ENCODE results near the gene MAP1S.

Gene MAP1S

DNA sequence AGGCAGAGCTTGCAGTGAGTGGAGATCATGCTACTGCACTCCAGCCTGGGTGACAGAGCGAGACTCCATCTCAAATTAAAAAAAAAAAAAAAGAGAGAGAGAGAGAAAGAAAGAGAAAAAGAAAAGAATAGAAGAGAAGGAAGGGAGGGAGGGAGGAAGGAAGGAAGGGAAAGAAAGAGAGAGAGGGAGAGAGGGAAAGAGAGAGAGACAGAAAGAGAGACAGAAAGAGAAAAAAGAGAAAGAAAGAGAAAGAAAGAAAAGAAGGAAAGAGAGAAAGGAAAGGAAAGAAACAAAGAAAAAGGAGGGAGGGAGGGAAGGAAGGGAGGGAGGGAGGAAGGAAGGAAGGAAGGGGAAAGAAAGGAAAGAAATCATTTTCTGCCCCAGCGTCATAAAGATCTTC, 24.1 kb upstream of the MAP1S start:
- no peaks in the 10 kb centered on the region for H3K4me1 ChIP-seq (ENCODE audit: insufficient read depth, low read length)
- H3K9me3 ChIP-seq (ENCODE audit: low read length): no peaks in the 10 kb centered on the region
- no peak overlapping the region for H3K27ac ChIP-seq (ENCODE audit: low read depth, low read length)
- H3K9ac ChIP-seq (ENCODE audit: low read length): no peak overlapping the region
- H3K4me3 ChIP-seq (ENCODE audit: low read depth in 1 of 2, low read length in 2 of 2): no peak overlapping the region
- H3K36me3 ChIP-seq (ENCODE audit: insufficient read depth, low read length): no peaks in the 10 kb centered on the region
- H3K27me3 ChIP-seq (ENCODE audit: control insufficient read depth in 1 of 2, insufficient read depth in 2 of 2, low read length in 2 of 2): peaks cover 0 to 5% of the 10 kb centered on the region in 2 donors

GRCh38 chr19:17703824-17704463, 15.3 kb upstream of the MAP1S start:
- Histone ChIP-seq H3K9me3 (ENCODE audit: low read length) (no peaks in the 10 kb centered on the region), H3K9ac (ENCODE audit: low read length) (no peak overlapping the region), H3K36me3 (ENCODE audit: insufficient read depth, low read length) (no peaks in the 10 kb centered on the region), H3K27me3 (ENCODE audit: control insufficient read depth in 1 of 2, insufficient read depth in 2 of 2, low read length in 2 of 2) (peaks cover 0 to 2% of the 10 kb centered on the region in 2 donors), H3K4me1 (ENCODE audit: insufficient read depth, low read length) (no peaks in the 10 kb centered on the region), H3K27ac (ENCODE audit: low read depth, low read length) (no peak overlapping the region), H3K4me3 (ENCODE audit: low read depth in 1 of 2, low read length in 2 of 2) (no peak overlapping the region)

DNA sequence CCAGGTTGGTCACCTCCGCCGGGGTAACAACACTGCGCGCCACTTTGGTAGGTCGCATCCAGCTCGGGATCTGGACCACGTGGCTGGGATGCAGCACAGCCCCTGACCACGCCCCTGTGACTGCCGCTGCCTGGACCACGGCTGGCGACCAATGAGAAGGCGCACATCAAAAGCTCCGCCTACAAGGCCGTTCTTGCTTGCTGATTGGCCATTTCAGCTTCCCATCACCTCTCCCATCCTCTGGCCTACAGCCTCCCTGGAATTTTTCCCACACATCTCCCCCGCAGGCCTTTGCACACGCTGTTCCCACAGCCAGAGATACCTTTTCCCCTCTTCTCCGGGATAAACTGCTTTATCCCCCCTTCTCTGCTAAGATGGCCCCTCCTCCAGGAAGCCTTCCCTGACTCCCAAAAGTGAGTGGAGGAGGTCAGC, 12.5 kb upstream of the MAP1S start:
- no peak overlapping the region for H3K9ac ChIP-seq (ENCODE audit: low read length)
- H3K9me3 ChIP-seq (ENCODE audit: low read length): no peaks in the 10 kb centered on the region
- no peaks in the 10 kb centered on the region for H3K4me1 ChIP-seq (ENCODE audit: insufficient read depth, low read length)
- H3K27me3 ChIP-seq (ENCODE audit: control insufficient read depth in 1 of 2, insufficient read depth in 2 of 2, low read length in 2 of 2): no peaks in the 10 kb centered on the region
- no peaks in the 10 kb centered on the region for H3K36me3 ChIP-seq (ENCODE audit: insufficient read depth, low read length)
- H3K4me3 ChIP-seq (ENCODE audit: low read depth in 1 of 2, low read length in 2 of 2): no peak overlapping the region
- H3K27ac ChIP-seq (ENCODE audit: low read depth, low read length): no peak overlapping the region

DNA sequence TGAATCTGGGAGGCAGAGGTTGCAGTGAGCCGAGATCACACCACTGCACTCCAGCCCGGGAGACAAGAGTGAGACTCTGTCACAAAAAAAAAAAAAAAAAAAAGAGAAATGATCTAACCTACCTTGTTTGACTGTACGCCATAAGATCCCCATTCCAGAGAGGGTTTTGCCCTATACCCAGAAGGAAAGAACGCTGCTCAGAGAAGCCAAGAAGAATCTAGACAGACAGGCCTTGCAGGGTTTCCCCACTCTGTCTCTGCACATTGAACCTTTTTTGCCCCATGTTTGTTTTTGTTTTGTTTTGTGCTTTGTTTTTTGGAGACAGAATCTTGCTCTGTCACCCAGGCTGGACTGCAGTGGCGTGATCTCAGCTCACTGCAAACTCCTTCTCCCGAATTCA, 7.4 kb upstream of the MAP1S start:
- Histone ChIP-seq H3K27me3 (ENCODE audit: control insufficient read depth in 1 of 2, insufficient read depth in 2 of 2, low read length in 2 of 2) (no peaks in the 10 kb centered on the region), H3K27ac (ENCODE audit: low read depth, low read length) (no peak overlapping the region), H3K4me1 (ENCODE audit: insufficient read depth, low read length) (no peaks in the 10 kb centered on the region), H3K36me3 (ENCODE audit: insufficient read depth, low read length) (no peaks in the 10 kb centered on the region), H3K9me3 (ENCODE audit: low read length) (no peaks in the 10 kb centered on the region), H3K9ac (ENCODE audit: low read length) (no peak overlapping the region), H3K4me3 (ENCODE audit: low read depth in 1 of 2, low read length in 2 of 2) (no peak overlapping the region)

DNA sequence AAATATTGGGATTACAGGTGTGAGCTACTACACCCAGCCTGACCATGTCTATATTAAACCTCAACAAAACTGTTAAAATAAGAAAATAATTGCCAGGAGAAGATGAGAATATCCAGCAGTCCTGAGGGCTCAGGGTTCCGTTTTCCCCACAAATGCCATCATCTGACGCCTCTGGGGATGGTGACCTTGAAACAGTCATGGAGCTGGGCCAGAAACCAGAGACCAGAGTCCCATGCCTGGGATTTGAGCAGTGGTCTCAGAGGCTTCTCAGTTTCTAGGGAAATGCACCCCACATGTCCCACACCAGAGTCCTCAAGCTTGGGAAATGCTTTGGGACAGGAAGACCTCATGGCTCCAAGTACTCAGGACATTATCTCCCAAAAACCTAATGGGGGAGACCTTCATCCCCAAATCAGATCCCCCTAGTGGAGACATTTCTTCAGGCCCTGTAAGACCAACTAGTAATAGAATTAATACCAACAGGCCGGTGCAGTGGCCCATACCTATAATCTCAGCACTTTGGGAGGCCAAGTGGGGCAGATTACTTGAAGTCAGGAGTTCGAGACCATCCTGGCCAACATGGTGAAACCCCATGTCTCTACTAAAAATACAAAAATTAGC, 2.9 kb upstream of the MAP1S start:
- Histone ChIP-seq H3K36me3 (ENCODE audit: insufficient read depth, low read length) (no peaks in the 10 kb centered on the region), H3K9ac (ENCODE audit: low read length) (no peak overlapping the region), H3K4me1 (ENCODE audit: insufficient read depth, low read length) (peaks cover 23% of the 10 kb centered on the region), H3K9me3 (ENCODE audit: low read length) (no peaks in the 10 kb centered on the region), H3K27ac (ENCODE audit: low read depth, low read length) (no peak overlapping the region), H3K27me3 (ENCODE audit: control insufficient read depth in 1 of 2, insufficient read depth in 2 of 2, low read length in 2 of 2) (no peaks in the 10 kb centered on the region), H3K4me3 (ENCODE audit: low read depth in 1 of 2, low read length in 2 of 2) (no peak overlapping the region)

DNA sequence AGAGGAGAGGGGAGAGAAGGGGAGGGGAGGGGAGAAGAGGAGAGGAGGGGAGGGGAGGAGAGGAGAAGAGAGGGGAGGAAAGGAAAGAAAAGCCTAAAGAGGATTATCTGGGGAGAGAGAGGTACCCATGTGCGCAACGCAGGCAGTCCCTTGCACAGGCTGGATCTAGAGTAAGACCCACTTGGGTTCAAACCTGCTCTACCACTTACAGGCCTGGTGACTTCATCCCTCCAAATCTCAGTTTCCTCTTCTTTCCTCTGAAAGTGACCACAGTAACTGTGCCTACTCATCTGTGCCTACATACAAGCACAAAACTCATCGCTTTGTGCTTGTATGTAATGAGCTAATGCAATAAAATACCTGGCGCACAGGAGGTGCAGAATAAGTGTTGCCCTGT, 732 bp upstream of the MAP1S start:
- peak overlapping the region; percentile 64 to 96 for H3K4me3 ChIP-seq (ENCODE audit: low read depth in 1 of 2, low read length in 2 of 2)
- no peaks in the 10 kb centered on the region for H3K27me3 ChIP-seq (ENCODE audit: control insufficient read depth in 1 of 2, insufficient read depth in 2 of 2, low read length in 2 of 2)
- no peaks in the 10 kb centered on the region for H3K9me3 ChIP-seq (ENCODE audit: low read length)
- H3K9ac ChIP-seq (ENCODE audit: low read length): no peak overlapping the region
- no peak overlapping the region for H3K27ac ChIP-seq (ENCODE audit: low read depth, low read length)
- H3K4me1 ChIP-seq (ENCODE audit: insufficient read depth, low read length): peaks cover 31% of the 10 kb centered on the region
- H3K36me3 ChIP-seq (ENCODE audit: insufficient read depth, low read length): peaks cover 5% of the 10 kb centered on the region

- Histone ChIP-seq H3K9me3 (ENCODE audit: low read length) (no peaks in the 10 kb centered on the region), H3K4me1 (ENCODE audit: insufficient read depth, low read length) (peaks cover 31% of the 10 kb centered on the region), H3K36me3 (ENCODE audit: insufficient read depth, low read length) (peaks cover 16% of the 10 kb centered on the region), H3K4me3 (ENCODE audit: low read depth in 1 of 2, low read length in 2 of 2) (peak overlapping the region; percentile 56 to 96), H3K27me3 (ENCODE audit: control insufficient read depth in 1 of 2, insufficient read depth in 2 of 2, low read length in 2 of 2) (no peaks in the 10 kb centered on the region), H3K27ac (ENCODE audit: low read depth, low read length) (peak overlapping the region; percentile 22), H3K9ac (ENCODE audit: low read length) (peak overlapping the region; percentile 10)
Observed at GRCh38 chr19:17719730-17720400, 585 bp downstream of the MAP1S start.

- Histone ChIP-seq H3K4me3 (ENCODE audit: low read depth in 1 of 2, low read length in 2 of 2) (peak overlapping the region; percentile 56 to 96), H3K36me3 (ENCODE audit: insufficient read depth, low read length) (peaks cover 22% of the 10 kb centered on the region), H3K9me3 (ENCODE audit: low read length) (no peaks in the 10 kb centered on the region), H3K27me3 (ENCODE audit: control insufficient read depth in 1 of 2, insufficient read depth in 2 of 2, low read length in 2 of 2) (no peaks in the 10 kb centered on the region), H3K27ac (ENCODE audit: low read depth, low read length) (peak overlapping the region; percentile 22), H3K4me1 (ENCODE audit: insufficient read depth, low read length) (peaks cover 31% of the 10 kb centered on the region), H3K9ac (ENCODE audit: low read length) (peak overlapping the region; percentile 10)
Observed at GRCh38 chr19:17720440-17720839, 1.2 kb downstream of the MAP1S start.

GRCh38 chr19:17721111-17721628, 1.9 kb downstream of the MAP1S start:
- Histone ChIP-seq H3K4me1 (ENCODE audit: insufficient read depth, low read length) (peaks cover 31% of the 10 kb centered on the region), H3K9ac (ENCODE audit: low read length) (peak overlapping the region; percentile 10), H3K36me3 (ENCODE audit: insufficient read depth, low read length) (peaks cover 29% of the 10 kb centered on the region), H3K4me3 (ENCODE audit: low read depth in 1 of 2, low read length in 2 of 2) (peak overlapping the region in 1 of 2 donors; percentile 56), H3K27me3 (ENCODE audit: control insufficient read depth in 1 of 2, insufficient read depth in 2 of 2, low read length in 2 of 2) (no peaks in the 10 kb centered on the region), H3K9me3 (ENCODE audit: low read length) (no peaks in the 10 kb centered on the region), H3K27ac (ENCODE audit: low read depth, low read length) (no peak overlapping the region)

GRCh38 chr19:17721821-17722220, 2.5 kb downstream of the MAP1S start:
- Histone ChIP-seq H3K4me1 (ENCODE audit: insufficient read depth, low read length) (peaks cover 31% of the 10 kb centered on the region), H3K27ac (ENCODE audit: low read depth, low read length) (no peak overlapping the region), H3K9me3 (ENCODE audit: low read length) (no peaks in the 10 kb centered on the region), H3K4me3 (ENCODE audit: low read depth in 1 of 2, low read length in 2 of 2) (no peak overlapping the region), H3K36me3 (ENCODE audit: insufficient read depth, low read length) (peaks cover 29% of the 10 kb centered on the region), H3K9ac (ENCODE audit: low read length) (no peak overlapping the region), H3K27me3 (ENCODE audit: control insufficient read depth in 1 of 2, insufficient read depth in 2 of 2, low read length in 2 of 2) (no peaks in the 10 kb centered on the region)

DNA sequence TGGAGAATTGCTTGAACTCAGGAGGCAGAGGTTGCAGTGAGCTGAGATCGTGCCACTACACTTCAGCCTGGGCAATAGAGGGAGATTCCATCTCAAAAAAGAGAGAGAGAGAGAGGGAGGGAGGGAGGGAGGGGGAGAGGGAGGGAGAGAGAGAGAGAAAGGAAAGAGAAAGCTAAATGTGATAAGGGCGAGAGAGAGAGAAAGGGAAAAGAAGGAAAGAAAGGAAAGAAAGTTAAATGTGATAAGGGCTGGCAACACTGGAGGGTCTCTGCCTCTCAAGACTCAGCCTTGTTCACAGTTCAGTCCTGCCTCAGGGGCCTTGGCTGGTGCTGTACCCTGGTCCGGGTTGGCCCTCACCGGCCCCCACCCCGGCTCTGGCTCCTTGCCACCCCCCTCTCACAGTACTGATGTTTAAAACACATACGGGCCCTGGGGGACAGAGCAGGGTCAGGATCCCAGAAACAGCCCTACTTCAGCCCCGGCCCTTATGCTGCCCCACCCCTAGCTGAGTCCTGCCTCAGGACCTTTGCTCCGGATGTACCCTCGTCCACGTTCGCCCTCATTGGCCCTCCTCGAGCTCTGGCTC, 3.5 kb downstream of the MAP1S start:
- peaks cover 29% of the 10 kb centered on the region for H3K36me3 ChIP-seq (ENCODE audit: insufficient read depth, low read length)
- H3K27ac ChIP-seq (ENCODE audit: low read depth, low read length): no peak overlapping the region
- H3K9me3 ChIP-seq (ENCODE audit: low read length): no peaks in the 10 kb centered on the region
- H3K27me3 ChIP-seq (ENCODE audit: control insufficient read depth in 1 of 2, insufficient read depth in 2 of 2, low read length in 2 of 2): no peaks in the 10 kb centered on the region
- H3K4me3 ChIP-seq (ENCODE audit: low read depth in 1 of 2, low read length in 2 of 2): no peak overlapping the region
- no peak overlapping the region for H3K9ac ChIP-seq (ENCODE audit: low read length)
- peaks cover 26% of the 10 kb centered on the region for H3K4me1 ChIP-seq (ENCODE audit: insufficient read depth, low read length)
